Endometrial microvascular endothelial cells (primary cell): ENCODE data around the gene KANSL1. TPM values are rescaled to one million over a fixed set of nuclear protein-coding genes. Genes with fewer than 3 reads are reported as not detected.
"Not testable (repeated sequence)": the region's sequence is repeated elsewhere in the genome, so short reads cannot be mapped to it uniquely, and the experiment has no call there.

Source experiments
- in situ Hi-C: cut with HindIII; loops from 2 replicates; pipeline ENCODE4 v1.10.0; 2017; ENCODE audit warnings: low sequenced_read_pairs, low pct_unique_long_range_greater_than_20kb; ENCODE audit errors: inconsistent ontology term
- total RNA-seq: library from RNA; depleted of rRNA; stranded (reverse); fragments of >200 nt; gene quantifications from one replicate; pipeline ENCODE4 v1.2.3, GENCODE V29; 2015; ENCODE audit errors: inconsistent ontology term

KANSL1 gene
- total RNA-seq, 1 donor from 2014 or later = 30.5 TPM

GRCh38 chr17:46036491-46036890 is 156.7 kb downstream of the KANSL1 start:
- in situ Hi-C loops = no loop called here

- in situ Hi-C loops = no loop called here
Measured at GRCh38 chr17:46035112-46035818, 158.0 kb downstream of the KANSL1 start.

GRCh38 chr17:46033392-46033791 is 159.8 kb downstream of the KANSL1 start:
- in situ Hi-C loops = no loop called here

- in situ Hi-C loops = no loop called here
Measured at GRCh38 chr17:46032909-46033308, 160.3 kb downstream of the KANSL1 start.

- in situ Hi-C loops = no loop called here
Measured at GRCh38 chr17:46031920-46032319, 161.3 kb downstream of the KANSL1 start.

- in situ Hi-C loops = no loop called here
Measured at GRCh38 chr17:46031440-46031839, 161.8 kb downstream of the KANSL1 start.

GRCh38 chr17:46030752-46031151 is 162.5 kb downstream of the KANSL1 start:
- in situ Hi-C loops = no loop called here

GRCh38 chr17:46029627-46030026 is 163.6 kb downstream of the KANSL1 start:
- in situ Hi-C loops = no loop called here

GRCh38 chr17:46028981-46029565 is 164.2 kb downstream of the KANSL1 start:
- in situ Hi-C loops = no loop called here

- in situ Hi-C loops = no loop called here
Measured at GRCh38 chr17:46028374-46028773, 164.9 kb downstream of the KANSL1 start.

GRCh38 chr17:46027976-46028325 is 165.3 kb downstream of the KANSL1 start:
- in situ Hi-C loops = no loop called here

- in situ Hi-C loops = no loop called here
Measured at GRCh38 chr17:46027048-46027975, 165.9 kb downstream of the KANSL1 start.

GRCh38 chr17:46026166-46027047 is 166.8 kb downstream of the KANSL1 start:
- in situ Hi-C loops = no loop called here

GRCh38 chr17:46025510-46026165 is 167.6 kb downstream of the KANSL1 start:
- in situ Hi-C loops = no loop called here

- in situ Hi-C loops = no loop called here
Measured at GRCh38 chr17:46025060-46025459, 168.2 kb downstream of the KANSL1 start.

GRCh38 chr17:46024590-46024989 is 168.6 kb downstream of the KANSL1 start:
- in situ Hi-C loops = no loop called here

GRCh38 chr17:46023783-46024388 is 169.3 kb downstream of the KANSL1 start:
- in situ Hi-C loops = no loop called here

GRCh38 chr17:46023366-46023765 is 169.9 kb downstream of the KANSL1 start:
- in situ Hi-C loops = not testable (repeated sequence)
